AG20443 (cell line): ENCODE data around the gene CLIC5.

ENCODE experiments used
- DNase-seq: peaks from one replicate; pipeline ENCODE4 v3.0.0; 2012; ENCODE audit warnings: low spot score, mixed read lengths

CLIC5 gene

DNA sequence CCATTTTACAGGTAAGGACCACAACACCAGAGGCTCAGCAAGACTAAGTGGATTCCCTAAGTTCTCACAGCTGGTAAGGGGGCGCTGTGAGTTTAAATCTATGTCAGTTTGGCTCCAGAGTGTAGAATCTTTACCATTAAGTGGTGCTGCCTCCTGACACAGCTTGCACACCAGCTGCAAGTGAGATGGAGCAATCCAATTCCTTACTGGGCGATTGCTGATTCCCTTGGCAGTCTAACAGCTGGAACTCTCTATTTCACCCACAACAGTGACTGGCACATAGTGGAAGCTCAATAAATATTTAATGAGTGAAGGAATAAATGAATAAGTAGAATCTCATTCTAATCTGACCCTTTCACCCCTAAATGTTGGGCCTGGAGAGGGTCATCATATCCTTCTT, 176.7 kb downstream of the CLIC5 start:
- DNase-seq, result no peak

DNA sequence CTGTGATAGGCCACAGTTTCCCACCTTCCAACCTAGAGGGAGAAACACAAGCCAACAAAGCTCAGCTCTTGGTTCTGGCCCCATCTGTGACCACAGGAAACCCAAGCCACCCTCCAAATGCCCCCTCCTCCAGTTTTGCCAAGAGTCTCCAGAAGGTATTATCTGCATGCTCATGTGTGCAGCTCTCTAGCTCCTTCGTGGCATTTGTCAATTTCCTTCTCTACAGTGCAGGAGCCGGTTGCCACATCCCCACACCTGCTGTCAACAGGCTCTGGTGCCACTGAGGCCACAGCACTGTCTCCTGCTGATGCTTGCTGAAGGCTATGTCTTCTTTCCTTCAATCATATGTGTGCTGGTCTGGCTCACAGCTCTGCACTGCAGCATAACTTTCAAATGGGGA, 177.2 kb downstream of the CLIC5 start:
- no peak for DNase-seq

GRCh38 chr6:45837541-45838200, 178.0 kb downstream of the CLIC5 start:
- no peak for DNase-seq

DNA sequence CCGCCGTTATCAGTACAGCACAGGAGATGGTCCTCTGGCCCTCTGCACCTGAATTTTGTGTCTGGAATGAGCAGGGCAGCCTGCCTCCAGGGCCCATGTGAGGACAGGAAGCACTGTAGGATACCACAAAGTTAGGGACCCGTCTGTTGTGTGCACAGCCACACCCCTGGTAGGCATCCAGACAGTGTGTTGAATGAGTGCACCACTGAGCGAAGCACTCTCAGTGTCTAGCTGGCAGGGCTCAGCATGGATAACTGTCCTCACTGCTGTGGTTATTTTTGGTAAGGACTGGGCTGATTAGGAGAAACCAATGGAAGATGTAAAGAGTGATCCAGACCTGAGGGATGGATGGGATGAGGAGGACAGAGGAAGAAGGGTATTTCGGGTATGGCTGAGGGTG, 178.7 kb downstream of the CLIC5 start:
- no peak for DNase-seq

- DNase-seq, result no peak
Measured at GRCh38 chr6:45836438-45836824, 179.2 kb downstream of the CLIC5 start.

DNA sequence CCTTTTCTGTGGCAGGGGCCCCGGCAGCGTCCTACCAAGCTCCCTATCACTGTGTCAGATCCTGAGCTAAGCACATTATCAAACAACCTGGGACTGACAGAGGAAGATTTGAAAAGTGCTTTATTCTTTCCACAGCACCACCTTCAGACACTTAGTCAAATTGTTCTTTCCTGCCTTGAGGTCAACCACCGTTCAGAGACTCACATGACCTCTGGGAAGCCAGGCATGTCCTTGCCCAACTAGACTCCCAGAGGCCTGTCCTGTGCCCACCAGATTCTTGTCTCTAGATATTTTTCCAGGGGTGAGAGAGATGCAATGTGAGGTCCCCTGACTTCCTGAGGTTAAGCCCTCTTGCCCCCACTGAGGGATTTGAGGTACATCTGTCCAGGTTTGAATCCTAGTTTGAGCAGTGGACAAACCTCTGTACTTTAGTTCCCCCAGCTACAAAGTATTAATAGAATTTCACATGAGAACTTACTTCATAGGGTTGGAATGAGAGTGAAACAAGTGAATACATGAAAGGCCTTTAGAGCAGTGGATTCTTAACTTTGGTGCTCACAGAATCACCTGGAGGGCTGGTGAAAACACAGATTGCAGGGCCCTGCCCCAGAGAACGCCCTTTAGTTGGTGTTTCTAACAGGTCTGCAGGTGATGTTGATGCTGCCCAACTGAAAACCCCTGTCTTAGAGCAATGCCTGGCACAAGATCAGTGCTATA, 179.8 kb downstream of the CLIC5 start:
- DNase-seq, result no peak

DNA sequence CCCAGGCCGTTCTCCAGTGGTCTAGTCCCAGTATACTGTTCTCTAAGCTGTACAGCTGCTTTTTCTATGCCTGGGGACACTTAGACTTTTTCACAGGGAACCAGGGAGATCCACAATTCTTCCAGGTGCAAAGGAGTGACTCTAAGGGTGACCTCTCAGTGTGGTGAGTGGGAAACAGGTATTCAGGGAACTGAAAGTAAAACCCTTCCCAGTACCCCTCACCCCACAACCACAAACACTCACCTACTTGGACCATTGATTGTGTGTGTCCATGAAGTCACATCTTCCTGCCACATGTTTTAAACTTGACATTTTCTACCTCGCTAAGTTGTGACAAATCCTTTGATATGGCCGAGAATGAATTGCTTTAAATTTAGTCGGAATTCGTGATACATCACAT, 183.6 kb downstream of the CLIC5 start:
- no peak for DNase-seq
